GM21390 (cell line): Measurements from ENCODE around the gene SLCO3A1.

Experiments
- ATAC-seq: cut with Tn5 transposase; IDR thresholded peaks from one replicate; pipeline ENCODE4 v1.9.1; 2021; ENCODE audit not compliant: unreplicated experiment

SLCO3A1 gene

GRCh38 chr15:92092289-92093105 is 239.0 kb downstream of the SLCO3A1 start:
- ATAC-seq = no peak

- ATAC-seq = peak; percentile 83
Measured at GRCh38 chr15:92095693-92096092, 242.2 kb downstream of the SLCO3A1 start.

- ATAC-seq = peak; percentile 59
Measured at GRCh38 chr15:92097474-92098178, 244.1 kb downstream of the SLCO3A1 start.

GRCh38 chr15:92098869-92099268 is 245.4 kb downstream of the SLCO3A1 start:
- ATAC-seq = no peak

GRCh38 chr15:92100301-92100700 is 246.8 kb downstream of the SLCO3A1 start:
- no peak for ATAC-seq

- ATAC-seq = no peak
Measured at GRCh38 chr15:92100751-92101150, 247.2 kb downstream of the SLCO3A1 start.

GRCh38 chr15:92101708-92102394 is 248.3 kb downstream of the SLCO3A1 start:
- peak; percentile 70 for ATAC-seq

GRCh38 chr15:92102395-92102755 is 248.9 kb downstream of the SLCO3A1 start:
- peak; percentile 26 for ATAC-seq

GRCh38 chr15:92104072-92104471 is 250.6 kb downstream of the SLCO3A1 start:
- ATAC-seq = no peak

- no peak for ATAC-seq
Measured at GRCh38 chr15:92105611-92106010, 252.1 kb downstream of the SLCO3A1 start.

GRCh38 chr15:92107510-92107909 is 254.0 kb downstream of the SLCO3A1 start:
- no peak for ATAC-seq

- no peak for ATAC-seq
Measured at GRCh38 chr15:92109191-92109873, 255.8 kb downstream of the SLCO3A1 start.

GRCh38 chr15:92111291-92111690 is 257.8 kb downstream of the SLCO3A1 start:
- ATAC-seq = no peak

GRCh38 chr15:92111751-92112150 is 258.2 kb downstream of the SLCO3A1 start:
- ATAC-seq = no peak

GRCh38 chr15:92112180-92112579 is 258.7 kb downstream of the SLCO3A1 start:
- ATAC-seq = no peak

- no peak for ATAC-seq
Measured at GRCh38 chr15:92112711-92113110, 259.2 kb downstream of the SLCO3A1 start.

- ATAC-seq = no peak
Measured at GRCh38 chr15:92113832-92114231, 260.3 kb downstream of the SLCO3A1 start.

- no peak for ATAC-seq
Measured at GRCh38 chr15:92115834-92116233, 262.3 kb downstream of the SLCO3A1 start.

- no peak for ATAC-seq
Measured at GRCh38 chr15:92116330-92116729, 262.8 kb downstream of the SLCO3A1 start.

- no peak for ATAC-seq
Measured at GRCh38 chr15:92117261-92117731, 263.8 kb downstream of the SLCO3A1 start.
